PFSK-1 (cell line): ENCODE results near the gene GNG7.

Experiments
- FOXP2 ChIP-seq: optimal IDR thresholded peaks from 2 replicates; pipeline ENCODE3; 2011; ENCODE audit warnings: borderline replicate concordance, control low read depth, inconsistent platforms; ENCODE audit not compliant: insufficient read depth; ENCODE audit errors: extremely low read length, extremely low read depth
- POLR2AphosphoS5 ChIP-seq: IDR thresholded peaks from 2 replicates; pipeline ENCODE4 v1.6.1; 2012; ENCODE audit warnings: low read depth, mild to moderate bottlenecking, control low read depth, low read length, moderate library complexity
- REST ChIP-seq, 2 experiments: IDR thresholded peaks; 2 replicates each; pipeline versions ENCODE4 v1.6.1 to v1.8.0; 2011 to 2012; ENCODE audit warnings: low read depth in 2 of 2, low read length in 2 of 2, control low read depth in 1 of 2, inconsistent platforms in 1 of 2, mild to moderate bottlenecking in 1 of 2, moderate library complexity in 1 of 2; ENCODE audit not compliant: insufficient read depth in 1 of 2
- SIN3A ChIP-seq: IDR thresholded peaks from 2 replicates; pipeline ENCODE4 v1.6.1; 2012; ENCODE audit warnings: mild to moderate bottlenecking, low read length, moderate library complexity, borderline replicate concordance; ENCODE audit not compliant: insufficient read depth
- TAF1 ChIP-seq: IDR thresholded peaks from 2 replicates; pipeline ENCODE4 v1.6.1; 2012; ENCODE audit warnings: low read length, control low read depth, borderline replicate concordance; ENCODE audit not compliant: insufficient read depth

GNG7 gene

GRCh38 chr19:2591537-2592291 lies 110.8 kb downstream of the GNG7 start:
- no peak for TF ChIP-seq FOXP2
- TF ChIP-seq POLR2AphosphoS5 = no peak
- no peak for TF ChIP-seq TAF1
- no peak for TF ChIP-seq SIN3A
- no peak for TF ChIP-seq REST (IDR thresholded peaks at IDR 0.05; ENCODE audit: insufficient read depth in 1 of 2, low read depth in 2 of 2, low read length in 2 of 2)

- TF ChIP-seq FOXP2 (no peak), SIN3A (no peak), TAF1 (no peak), POLR2AphosphoS5 (no peak), REST (IDR thresholded peaks at IDR 0.05; ENCODE audit: insufficient read depth in 1 of 2, low read depth in 2 of 2, low read length in 2 of 2) (no peak)
Observed at GRCh38 chr19:2590630-2591399, 111.7 kb downstream of the GNG7 start.

GRCh38 chr19:2589441-2589840 lies 113.1 kb downstream of the GNG7 start:
- TF ChIP-seq REST (IDR thresholded peaks at IDR 0.05; ENCODE audit: insufficient read depth in 1 of 2, low read depth in 2 of 2, low read length in 2 of 2) (no peak), SIN3A (no peak), FOXP2 (no peak), TAF1 (no peak)

- no peak for TF ChIP-seq TAF1
- no peak for TF ChIP-seq REST (IDR thresholded peaks at IDR 0.05; ENCODE audit: insufficient read depth in 1 of 2, low read depth in 2 of 2, low read length in 2 of 2)
- TF ChIP-seq POLR2AphosphoS5 = no peak
- TF ChIP-seq FOXP2 = no peak
- TF ChIP-seq SIN3A = no peak
Observed at GRCh38 chr19:2588081-2588777, 114.3 kb downstream of the GNG7 start.
